Keratinocyte (primary cell): ENCODE data around the gene KCNT2.

Source experiments
- CTCF ChIP-seq, 3 experiments: IDR thresholded peaks in 1 of 3; conservative IDR thresholded peaks in 1 of 3; optimal IDR thresholded peaks in 1 of 3; 2 replicates in 2 of 3; 3 replicates in 1 of 3; pipeline versions ENCODE3 to v1.5.1; 2011; ENCODE audit warnings: low read length in 3 of 3, mild to moderate bottlenecking in 3 of 3, moderate library complexity in 2 of 3, control low read depth in 1 of 3, inconsistent platforms in 1 of 3; ENCODE audit not compliant: insufficient read depth in 2 of 3; ENCODE audit errors: extremely low read depth in 1 of 3
- EZH2 ChIP-seq: IDR thresholded peaks from one replicate; pipeline ENCODE4 v1.6.1; 2012; ENCODE audit warnings: inconsistent platforms, mild to moderate bottlenecking, low read length, moderate library complexity

GRCh38 chr1:196573226-196573625 is 35.0 kb downstream of the KCNT2 start:
- TF ChIP-seq EZH2 (no peak), CTCF (optimal IDR thresholded peaks at IDR 0.05 in 1 of 3, IDR thresholded peaks at IDR 0.05 in 1 of 3, conservative IDR thresholded peaks at IDR 0.05 in 1 of 3; ENCODE audit: extremely low read depth in 1 of 3, insufficient read depth in 2 of 3, low read length in 3 of 3) (no peak)
